HTR-8/SVneo (cell line): ENCODE measurements around the gene ZNF76.
"Not testable (repeated sequence)": the region's sequence is repeated elsewhere in the genome, so short reads cannot be mapped to it uniquely, and the experiment has no call there.

Source experiments
- DNase-seq: peaks from one replicate; pipeline ENCODE4 v3.0.0; 2011; ENCODE audit warnings: low spot score, mixed read lengths; ENCODE audit not compliant: insufficient read length
- FAIRE-seq: peaks from 2 replicates; lab custom pipeline; 2011; peaks lifted over from hg19 to GRCh38; lab: Jason Lieb, UNC

ZNF76 gene

DNA sequence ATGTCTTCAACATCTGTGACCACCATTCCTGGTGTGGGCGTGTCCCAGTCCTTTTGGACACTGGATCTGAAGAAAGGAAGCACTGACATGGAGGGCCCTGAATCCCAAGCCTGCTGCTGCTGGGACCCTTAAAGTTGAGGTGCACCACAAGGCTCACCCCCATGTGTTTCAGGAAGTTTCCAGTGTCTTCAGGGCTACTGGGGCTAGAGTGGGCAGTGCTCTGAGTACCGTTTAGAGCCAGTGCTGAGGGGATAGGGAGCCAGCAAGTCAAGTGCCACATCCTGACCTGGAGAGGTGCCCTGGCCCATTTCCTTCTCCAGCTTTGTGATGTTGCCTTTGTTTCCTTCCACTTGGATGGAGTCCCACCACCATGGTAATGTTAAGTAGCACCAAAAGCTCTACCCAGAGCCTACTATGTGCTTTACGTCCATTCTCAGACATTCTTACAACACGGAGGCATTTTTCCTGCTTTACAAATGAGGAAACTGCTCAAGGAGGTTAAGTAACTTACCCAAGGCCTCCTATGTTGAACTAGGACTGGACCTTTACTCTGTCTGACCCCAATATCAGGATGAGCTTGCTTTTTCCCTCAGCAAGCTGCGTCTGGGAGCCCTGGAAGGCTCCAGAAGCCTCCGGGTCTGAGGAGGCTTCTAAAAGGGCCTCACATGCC is 37.5 kb downstream of the ZNF76 start:
- FAIRE-seq: no peak
- DNase-seq: no peak

DNA sequence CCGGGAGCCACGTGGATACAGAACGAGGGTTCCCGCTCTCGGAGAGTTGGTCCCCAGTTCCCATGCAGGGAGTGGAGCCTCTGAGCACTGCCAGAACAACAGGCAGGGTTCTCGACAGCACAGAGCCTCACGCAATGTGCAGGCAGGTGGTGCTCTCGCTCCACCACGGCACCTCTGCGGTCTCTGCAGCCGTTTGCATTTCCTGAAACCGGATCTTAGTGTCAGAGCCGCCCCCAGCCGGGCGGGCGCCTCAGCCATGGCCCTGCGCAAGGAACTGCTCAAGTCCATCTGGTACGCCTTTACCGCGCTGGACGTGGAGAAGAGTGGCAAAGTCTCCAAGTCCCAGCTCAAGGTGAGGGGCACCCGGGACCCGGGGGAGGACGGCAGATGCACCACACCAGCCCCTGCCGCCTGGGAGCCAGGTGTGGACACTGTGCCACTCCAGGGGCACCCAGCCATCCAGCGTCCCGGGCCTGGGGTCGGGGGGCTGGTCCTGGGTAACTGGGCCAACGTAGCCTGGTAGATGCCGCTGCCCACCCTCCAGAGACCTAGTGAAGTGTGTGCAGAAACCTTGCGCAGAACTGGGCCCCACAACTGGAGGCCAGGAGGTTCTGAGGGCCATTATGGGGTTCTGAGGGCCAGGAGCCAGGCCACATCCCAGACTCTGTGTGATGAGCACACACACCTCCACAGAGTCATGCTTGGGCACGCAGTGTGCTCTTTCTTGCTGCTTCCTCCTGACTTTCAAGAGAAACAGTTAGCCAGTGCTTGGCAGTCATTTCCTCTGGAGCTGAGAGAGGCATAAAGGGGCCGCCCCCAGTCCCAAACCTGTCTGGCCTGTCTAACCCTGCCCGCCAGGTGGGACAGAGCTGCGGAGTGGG is 38.3 kb downstream of the ZNF76 start, which contains the start of gene DEF6:
TSS of gene DEF6 (plus strand) at position 218 of the 881 bp plus-strand sequence. CDS start at position 257, 39 bp downstream.
- FAIRE-seq (peak; percentile 96), DNase-seq (peak; percentile 95)

DNA sequence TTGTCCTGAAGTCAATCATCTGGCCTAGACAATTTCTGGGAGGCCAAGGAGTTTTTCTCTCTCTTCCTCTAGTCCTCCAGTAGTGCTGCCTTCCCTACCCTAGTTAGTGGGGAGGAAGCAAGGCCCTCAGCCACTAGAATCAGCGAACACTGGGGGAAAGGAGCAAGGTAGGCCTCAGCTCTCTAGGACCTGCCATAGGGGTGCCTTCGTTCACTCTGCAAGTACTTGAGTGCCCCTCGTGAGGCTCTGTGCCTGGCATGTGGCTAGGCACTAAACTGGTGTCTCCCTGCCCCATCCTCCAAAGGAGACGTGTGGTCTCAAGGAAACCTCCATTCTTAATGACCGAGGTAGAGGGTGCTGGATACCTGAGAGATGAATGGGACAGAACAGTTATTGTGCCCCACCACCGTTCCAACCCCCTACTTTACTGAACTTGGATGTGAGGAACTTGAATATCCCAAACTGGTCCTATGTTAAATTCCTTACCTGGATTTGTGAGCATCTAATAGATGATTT is 39.1 kb downstream of the ZNF76 start:
- DNase-seq (no peak), FAIRE-seq (no peak)

DNA sequence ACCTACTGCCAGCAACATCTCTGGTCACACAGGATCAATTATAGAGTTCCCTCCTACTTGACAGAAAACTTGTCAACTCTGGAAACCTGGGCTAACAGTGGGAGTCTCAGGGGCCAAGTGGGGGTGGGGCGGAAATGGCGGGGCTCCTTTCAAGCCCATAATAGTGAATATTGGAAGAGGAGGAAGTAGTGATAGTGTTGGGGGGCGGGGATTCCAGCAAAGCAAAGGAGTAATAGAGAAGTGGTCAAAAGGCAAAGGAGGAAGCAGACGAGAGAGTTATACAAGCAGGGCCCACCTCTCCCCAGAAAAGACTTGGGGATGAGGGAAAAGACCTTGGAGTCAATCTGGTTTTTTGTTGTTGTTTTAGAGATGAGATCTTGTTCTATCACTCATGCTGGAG is 40.1 kb downstream of the ZNF76 start:
- no peak for FAIRE-seq
- no peak for DNase-seq

DNA sequence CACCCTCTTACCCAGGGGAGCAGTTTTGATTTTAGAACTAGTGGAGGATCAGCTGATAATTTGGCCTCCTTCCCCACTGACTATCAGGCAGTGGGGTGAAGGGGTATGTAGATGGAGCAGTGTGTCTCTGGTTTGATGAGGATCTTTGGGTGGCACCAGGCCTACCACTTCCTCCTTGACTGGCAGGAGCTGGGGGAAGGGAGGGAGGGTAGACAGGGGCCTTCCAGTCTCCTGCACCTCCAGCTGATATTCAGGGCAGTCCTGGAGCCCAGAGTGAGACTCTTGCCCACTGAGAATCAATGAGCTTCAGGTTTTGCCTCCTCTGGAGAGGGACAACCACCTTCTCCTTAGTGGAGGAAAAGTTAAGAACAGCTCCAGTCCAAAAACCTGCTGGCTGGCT is 41.3 kb downstream of the ZNF76 start:
- DNase-seq (no peak), FAIRE-seq (no peak)

DNA sequence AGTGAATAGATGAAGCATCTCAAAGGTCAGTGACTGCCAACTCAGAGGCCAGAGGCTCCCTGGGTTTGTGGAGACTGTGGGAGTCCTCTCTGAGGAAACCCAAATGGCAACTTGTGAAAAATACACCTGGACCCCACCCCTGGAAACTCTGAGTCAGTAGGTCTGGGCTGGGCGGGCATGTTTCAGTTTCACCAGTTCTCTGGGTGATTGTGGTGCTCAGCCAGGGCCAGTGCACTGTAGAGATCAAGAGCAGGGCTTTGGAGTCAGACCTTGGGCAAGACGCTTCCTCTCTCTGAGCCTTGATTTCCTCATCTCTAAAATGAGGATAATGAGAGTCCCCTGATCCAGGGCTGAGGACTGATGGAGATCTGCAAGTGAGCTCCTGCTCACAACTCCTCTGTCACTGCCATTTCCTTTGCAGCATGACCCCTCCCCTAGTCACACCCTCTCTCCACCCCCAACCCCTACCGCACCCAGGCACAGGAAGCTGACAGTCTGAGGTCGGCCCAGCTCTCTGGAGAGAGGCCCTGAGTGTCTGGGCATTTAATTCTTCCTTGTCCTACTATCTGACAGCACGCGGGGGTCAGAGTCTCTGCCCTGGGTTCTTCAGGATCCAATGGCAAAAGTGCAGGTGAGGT is 43.2 kb downstream of the ZNF76 start:
- no peak for FAIRE-seq

DNA sequence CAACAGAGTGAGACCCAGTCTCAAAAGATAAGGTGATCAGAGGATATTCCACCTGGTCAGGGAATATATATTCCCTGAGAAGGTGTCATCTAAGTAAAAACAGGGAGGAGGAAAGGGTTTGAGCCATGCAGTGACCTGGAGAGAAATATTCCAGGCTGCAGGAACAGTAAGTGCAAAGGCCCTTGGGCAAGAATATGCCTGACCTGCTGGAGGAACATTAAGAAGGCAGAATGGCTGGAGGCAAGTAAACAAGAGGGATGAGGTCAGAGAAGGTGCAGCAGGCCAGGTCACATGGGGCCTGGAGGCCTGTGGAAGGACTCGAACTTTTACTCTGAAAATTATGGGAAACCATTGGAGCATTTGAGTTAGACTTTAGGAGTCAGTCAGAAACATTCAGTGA is 44.8 kb downstream of the ZNF76 start:
- FAIRE-seq: no peak
- no peak for DNase-seq

More for the DNA sequence above, 43.2 kb downstream of the ZNF76 start:
- DNase-seq: peak; percentile 66

DNA sequence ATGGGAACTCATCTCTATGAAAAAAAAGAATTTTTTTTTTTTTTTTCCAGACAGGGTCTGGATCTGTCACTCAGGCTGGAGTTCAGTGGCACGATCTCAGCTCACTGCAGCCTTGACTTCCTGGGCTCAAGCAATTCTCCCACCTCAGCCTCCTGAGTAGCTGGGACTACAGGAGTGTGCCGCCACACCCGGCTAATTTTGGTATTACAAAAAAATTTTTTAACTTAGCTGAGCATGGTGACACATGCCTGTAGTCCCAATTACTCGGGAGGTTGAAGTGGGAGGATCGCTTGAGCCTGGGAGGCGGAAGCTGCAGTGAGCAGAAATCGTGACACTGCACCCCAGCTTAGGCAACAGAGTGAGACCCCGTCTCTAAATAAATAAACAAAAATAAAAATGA is 45.6 kb downstream of the ZNF76 start:
- no peak for FAIRE-seq
- no peak for DNase-seq

DNA sequence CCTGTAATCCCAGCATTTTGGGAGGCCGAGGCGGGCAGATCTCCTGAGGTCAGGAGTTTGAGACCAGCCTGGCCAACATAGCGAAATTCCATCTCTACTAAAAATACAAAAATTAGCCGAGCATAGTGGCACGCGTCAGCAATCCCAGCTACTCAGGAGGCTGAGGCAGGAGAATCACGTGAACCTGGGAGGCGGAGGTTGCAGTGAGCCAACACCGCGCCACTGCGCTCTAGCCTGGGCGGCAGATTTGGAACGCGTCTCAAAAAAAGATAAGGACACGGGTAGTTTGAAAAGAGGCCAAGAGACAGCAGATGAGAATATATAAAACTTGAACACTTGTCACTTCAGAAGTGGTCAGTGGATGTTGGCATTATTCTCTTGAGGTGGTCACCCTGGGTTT is 47.6 kb downstream of the ZNF76 start:
- FAIRE-seq, DNase-seq: not testable (repeated sequence)

DNA sequence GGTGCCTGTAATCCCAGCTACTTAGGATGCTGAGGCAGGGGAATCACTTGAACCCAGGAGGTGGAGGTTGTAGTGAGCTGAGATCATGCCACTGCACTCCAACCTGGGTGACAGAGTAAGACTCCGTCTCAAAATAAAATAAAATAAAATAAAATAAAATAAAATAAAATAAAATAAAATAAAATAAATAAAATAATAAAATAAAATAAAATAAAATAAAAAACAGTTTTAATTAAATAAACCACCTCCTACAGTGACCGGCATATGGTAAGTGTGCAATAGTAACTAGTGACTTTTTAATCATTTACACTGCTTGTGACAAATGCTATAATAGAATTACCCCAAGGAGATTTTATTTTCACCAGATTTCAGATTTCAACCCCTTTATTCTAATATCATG is 49.0 kb downstream of the ZNF76 start:
- FAIRE-seq, DNase-seq: not testable (repeated sequence)

DNA sequence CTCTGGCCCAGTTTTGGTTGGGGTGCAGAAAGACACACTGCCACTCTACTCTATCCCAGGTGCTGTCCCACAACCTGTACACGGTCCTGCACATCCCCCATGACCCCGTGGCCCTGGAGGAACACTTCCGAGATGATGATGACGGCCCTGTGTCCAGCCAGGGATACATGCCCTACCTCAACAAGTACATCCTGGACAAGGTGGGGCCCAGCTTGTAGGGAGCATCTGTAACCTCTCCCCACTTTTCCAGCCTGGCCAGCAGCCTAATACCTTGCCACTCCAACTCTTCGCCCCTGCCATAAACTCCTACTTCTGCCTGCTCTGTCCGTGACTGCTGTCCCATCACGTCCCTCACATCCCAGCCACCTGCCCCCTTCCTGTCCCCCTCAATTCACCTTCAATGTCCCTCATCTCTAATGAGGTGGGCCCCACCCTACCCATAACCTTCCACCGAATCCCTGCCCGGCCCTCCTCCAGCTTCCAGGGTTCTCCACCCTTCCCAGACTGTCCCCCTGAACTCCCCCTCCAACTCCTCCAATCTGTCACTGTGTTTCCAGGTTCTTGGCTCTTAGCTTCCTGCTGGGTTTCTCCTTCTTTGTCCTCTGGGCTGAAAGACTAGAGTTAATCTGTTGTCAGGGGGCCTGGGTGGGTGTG is 50.2 kb downstream of the ZNF76 start:
- no peak for FAIRE-seq
- no peak for DNase-seq

DNA sequence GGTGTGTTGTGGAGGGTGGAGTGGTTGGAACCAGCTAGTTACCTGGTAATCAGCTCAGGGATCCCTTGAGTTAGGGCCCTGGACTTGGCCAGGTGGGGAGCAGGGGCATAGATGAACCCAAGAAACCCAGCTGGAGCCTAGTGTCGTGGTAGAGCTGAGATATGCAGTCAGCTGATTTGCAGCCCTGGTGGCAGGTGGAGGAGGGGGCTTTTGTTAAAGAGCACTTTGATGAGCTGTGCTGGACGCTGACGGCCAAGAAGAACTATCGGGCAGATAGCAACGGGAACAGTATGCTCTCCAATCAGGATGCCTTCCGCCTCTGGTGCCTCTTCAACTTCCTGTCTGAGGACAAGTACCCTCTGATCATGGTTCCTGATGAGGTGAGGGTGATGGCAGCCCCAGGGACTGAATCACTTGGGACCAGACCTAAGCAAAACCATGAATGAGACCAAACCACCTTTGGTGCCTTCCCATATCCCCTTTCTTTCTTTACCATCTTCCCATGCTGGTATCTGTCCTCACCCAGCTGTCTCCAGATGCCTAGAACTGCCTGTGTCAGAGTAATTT is 50.8 kb downstream of the ZNF76 start:
- FAIRE-seq (no peak), DNase-seq (no peak)

DNA sequence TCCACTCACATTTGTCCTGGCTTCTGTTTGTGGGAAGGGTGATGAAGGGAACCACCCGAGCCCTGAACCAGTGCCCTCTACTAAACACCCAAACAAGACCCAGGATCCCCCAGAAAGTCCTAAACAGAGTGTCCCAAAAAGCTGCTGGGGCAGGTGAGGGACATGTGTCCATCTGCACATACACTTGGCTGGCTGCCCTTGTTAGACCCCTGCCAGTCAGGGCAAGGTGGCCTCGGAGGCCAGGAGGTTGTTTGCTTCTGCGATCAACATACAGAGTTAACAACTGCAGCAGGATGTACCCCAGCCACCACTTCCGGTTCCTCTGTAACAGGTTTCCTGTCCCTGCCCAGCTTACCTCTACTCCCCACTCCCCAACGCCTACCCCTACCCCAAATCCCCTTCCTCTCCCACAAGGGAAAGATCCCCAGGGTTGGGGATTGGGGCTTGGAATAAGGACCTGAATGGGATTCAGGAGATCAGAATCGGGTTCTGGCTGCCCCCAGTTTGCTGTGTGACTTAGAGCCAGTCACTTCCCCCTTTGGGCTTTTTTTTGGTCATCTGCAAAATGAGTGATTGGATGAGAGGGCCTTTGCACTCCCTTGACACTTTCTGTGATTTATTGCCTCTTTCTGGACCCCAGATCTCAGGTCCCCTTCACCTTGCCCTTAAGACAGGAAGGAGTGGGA is 52.0 kb downstream of the ZNF76 start:
- DNase-seq: no peak
- FAIRE-seq: no peak

DNA sequence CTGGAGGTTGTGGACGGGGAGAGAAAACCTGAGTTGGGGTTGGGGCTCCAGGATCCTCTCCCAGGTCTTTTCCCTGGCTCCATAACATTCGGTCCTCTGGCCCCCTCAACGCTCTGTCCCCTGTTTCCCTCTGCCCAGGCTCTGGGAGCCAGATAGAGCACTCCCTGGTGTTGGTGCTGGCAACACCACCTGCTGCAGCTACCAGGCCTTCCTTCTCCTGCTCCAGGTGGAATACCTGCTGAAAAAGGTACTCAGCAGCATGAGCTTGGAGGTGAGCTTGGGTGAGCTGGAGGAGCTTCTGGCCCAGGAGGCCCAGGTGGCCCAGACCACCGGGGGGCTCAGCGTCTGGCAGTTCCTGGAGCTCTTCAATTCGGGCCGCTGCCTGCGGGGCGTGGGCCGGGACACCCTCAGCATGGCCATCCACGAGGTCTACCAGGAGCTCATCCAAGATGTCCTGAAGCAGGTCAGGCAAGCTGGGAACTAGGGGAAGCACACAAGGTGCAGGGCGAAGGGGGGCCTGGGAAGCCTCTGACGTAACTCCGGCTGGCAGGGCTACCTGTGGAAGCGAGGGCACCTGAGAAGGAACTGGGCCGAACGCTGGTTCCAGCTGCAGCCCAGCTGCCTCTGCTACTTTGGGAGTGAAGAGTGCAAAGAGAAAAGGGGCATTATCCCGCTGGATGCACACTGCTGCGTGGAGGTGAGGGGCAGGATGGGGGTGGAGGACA is 52.7 kb downstream of the ZNF76 start:
- no peak for DNase-seq
- no peak for FAIRE-seq

DNA sequence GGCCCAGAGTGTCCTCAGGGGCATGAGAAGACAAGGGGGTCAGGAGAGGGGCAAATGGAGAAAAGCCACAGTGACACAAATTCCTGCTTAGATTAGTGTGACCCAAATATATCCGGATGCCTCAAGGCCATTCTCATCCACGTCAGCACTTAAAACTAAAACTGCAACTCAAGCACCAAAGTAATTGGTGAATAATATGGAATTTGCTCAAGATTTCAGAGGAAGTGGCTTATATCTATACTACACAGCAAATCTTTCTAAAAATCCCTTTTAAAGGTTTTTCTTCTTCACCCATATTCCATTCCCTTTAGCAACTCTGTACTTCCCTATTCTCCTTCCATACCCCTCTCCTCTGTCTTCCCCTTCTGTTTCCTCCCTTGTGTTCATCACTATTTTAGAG is 53.3 kb downstream of the ZNF76 start:
- DNase-seq (no peak), FAIRE-seq (no peak)

DNA sequence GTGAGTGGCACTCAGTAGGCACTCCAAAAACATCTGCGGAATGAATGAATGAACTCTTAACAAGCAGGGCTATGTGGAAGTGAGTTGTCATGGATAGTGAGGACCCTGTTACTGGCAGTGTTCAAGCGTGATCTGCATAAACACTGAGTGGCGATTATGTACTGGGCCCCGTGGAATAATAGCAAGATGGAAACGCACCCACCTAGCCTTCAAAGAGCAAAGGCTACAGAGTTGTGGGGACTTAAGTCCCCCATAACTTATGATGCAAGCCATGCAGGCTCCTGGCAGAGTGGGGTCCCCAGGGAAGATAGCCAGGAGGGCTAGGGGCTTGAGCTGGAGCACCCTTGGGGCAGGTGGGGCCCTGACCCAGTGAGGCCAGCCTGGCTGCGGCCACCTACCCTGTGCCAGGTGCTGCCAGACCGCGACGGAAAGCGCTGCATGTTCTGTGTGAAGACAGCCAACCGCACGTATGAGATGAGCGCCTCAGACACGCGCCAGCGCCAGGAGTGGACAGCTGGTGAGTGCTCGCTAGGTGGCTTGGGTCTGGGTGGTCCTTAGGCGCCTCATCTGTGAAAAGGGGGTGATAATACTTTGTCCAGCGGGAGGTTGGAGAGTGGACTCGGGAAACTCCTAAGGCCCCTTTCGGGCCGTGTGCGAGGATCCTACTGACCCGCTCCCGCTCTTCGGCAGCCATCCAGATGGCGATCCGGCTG is 58.1 kb downstream of the ZNF76 start:
- FAIRE-seq: no peak
- no peak for DNase-seq

DNA sequence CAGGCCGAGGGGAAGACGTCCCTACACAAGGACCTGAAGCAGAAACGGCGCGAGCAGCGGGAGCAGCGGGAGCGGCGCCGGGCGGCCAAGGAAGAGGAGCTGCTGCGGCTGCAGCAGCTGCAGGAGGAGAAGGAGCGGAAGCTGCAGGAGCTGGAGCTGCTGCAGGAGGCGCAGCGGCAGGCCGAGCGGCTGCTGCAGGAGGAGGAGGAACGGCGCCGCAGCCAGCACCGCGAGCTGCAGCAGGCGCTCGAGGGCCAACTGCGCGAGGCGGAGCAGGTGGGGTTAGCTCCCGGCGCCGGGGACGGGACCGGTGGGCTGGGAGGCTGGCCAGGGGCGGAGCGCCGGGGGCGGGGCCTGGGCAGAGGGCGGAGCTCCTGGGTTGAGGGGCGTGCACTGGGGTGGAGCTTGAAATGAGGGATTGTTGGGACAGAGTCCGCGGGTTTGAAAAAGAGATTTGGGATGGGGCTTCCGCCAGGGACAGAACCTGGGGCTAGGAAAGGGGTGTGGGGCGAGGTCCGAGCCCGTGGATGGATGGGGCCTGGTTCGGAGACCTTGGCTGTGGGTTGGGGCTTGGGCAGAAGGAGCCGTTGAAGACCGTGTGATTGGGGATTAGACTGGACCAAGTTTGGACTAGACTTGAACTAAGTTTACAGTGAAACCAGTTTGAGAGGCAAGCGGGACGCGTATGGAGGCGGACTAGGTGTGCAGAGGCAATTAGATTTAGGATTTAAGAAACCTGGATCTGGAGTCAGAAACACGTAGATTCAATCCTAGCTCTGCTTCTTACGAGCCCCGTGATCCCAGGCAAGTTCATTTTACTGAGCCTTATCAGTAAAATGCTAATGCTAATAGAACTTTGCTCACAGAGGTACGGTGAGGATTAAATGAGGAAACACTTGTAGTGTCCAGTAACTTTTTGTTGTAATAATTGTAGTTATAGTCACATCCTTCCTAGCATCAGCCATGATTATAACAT is 58.9 kb downstream of the ZNF76 start:
- FAIRE-seq: peak; percentile 81

More for the DNA sequence above, 58.9 kb downstream of the ZNF76 start:
- DNase-seq: peak; percentile 92
